Endothelial cell (in vitro differentiated cells): ENCODE results near the gene CLIP4. TPM values are rescaled to one million over a fixed set of nuclear protein-coding genes. Genes with fewer than 3 reads are reported as not detected.

Source experiments
- DNase-seq: peaks from one replicate; pipeline ENCODE4 v3.0.0; 2021; ENCODE audit warnings: low spot score
- H3K27ac Mint-ChIP-seq: one replicate; pipeline ENCODE4 v1.8.0; 2021; ENCODE audit warnings: mixed read lengths, inconsistent platforms; ENCODE audit not compliant: unreplicated experiment
- H3K27me3 Mint-ChIP-seq: one replicate; pipeline ENCODE4 v1.8.0; 2021; ENCODE audit warnings: mild to moderate bottlenecking, moderate library complexity, mixed read lengths, inconsistent platforms; ENCODE audit not compliant: unreplicated experiment
- H3K36me3 Mint-ChIP-seq: one replicate; pipeline ENCODE4 v1.8.0; 2021; ENCODE audit warnings: mild to moderate bottlenecking, low read depth, mixed read lengths, inconsistent platforms; ENCODE audit not compliant: unreplicated experiment
- H3K4me1 Mint-ChIP-seq: one replicate; pipeline ENCODE4 v1.8.0; 2021; ENCODE audit warnings: mild to moderate bottlenecking, mixed read lengths, inconsistent platforms; ENCODE audit not compliant: unreplicated experiment
- H3K4me3 Mint-ChIP-seq: one replicate; pipeline ENCODE4 v1.8.0; 2021; ENCODE audit warnings: mild to moderate bottlenecking, mixed read lengths, inconsistent platforms; ENCODE audit not compliant: unreplicated experiment
- H3K9me3 Mint-ChIP-seq: one replicate; pipeline ENCODE4 v1.8.0; 2021; ENCODE audit warnings: mixed read lengths, inconsistent platforms; ENCODE audit not compliant: unreplicated experiment
- total RNA-seq: library from RNA; stranded (reverse); fragmentation: NEBNext Ultra II Directional; extraction: Animal tissue kit (Norgen Biotek cat#: 25700); gene quantifications from one replicate; pipeline ENCODE4 v1.2.1, GENCODE V29; 2021; ENCODE audit not compliant: unreplicated experiment
- TF ChIP-seq, protein P1 (sequence below): fragments of 200-600 bp; sonication (generic); IDR thresholded peaks from one replicate; pipeline ENCODE4 v1.5.0; 2021; ENCODE audit warnings: antibody characterized with exemption; ENCODE audit not compliant: unreplicated experiment

The CLIP4 gene
- total RNA-seq, 1 donor from 2014 or later, result 0.46 TPM

DNA sequence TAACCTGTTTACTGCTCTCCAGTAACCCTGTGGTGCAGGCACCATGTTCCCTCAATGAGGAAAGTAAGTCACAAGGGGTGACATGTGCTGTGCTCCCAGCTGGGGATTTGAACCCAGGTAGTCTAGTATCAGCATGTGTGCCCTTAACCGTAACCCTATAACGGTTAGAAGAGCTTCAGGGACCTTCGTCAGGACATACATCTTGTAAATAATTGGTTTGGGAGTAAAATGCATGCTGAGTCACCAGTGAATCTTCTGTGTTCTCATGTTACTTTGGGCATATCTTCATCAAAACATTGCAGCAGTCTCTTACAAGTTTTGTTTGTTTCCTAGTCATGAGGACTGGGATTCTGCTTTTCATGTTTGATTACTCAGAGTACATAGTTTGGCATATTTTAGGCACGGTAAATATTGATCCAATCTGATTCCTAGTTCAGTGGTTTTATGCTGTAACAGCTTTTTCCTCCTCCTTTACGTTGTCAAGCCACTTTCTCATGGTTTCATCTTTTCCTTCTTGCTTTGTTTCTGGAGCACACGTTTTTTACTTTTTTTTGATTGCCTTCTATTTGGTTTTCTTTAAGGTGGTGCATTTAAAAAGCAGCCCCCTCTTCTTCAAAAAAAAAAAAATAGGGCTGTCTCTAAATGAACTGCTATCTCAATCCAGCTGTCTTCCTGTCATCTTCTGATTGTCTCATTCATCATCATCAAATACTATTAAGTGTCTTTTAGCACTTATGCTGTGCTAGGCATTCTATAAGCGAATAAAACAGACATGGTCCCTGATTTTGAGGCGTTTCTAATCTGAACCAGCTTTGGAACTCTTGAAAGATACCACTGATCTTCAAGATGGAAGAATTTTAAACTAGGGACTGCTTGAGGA is 50.4 kb downstream of the CLIP4 start:
- TF ChIP-seq, protein P1, sequence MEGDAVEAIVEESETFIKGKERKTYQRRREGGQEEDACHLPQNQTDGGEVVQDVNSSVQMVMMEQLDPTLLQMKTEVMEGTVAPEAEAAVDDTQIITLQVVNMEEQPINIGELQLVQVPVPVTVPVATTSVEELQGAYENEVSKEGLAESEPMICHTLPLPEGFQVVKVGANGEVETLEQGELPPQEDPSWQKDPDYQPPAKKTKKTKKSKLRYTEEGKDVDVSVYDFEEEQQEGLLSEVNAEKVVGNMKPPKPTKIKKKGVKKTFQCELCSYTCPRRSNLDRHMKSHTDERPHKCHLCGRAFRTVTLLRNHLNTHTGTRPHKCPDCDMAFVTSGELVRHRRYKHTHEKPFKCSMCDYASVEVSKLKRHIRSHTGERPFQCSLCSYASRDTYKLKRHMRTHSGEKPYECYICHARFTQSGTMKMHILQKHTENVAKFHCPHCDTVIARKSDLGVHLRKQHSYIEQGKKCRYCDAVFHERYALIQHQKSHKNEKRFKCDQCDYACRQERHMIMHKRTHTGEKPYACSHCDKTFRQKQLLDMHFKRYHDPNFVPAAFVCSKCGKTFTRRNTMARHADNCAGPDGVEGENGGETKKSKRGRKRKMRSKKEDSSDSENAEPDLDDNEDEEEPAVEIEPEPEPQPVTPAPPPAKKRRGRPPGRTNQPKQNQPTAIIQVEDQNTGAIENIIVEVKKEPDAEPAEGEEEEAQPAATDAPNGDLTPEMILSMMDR, result no peak
- Mint-ChIP-seq H3K4me3 (no peak overlapping the region), H3K36me3 (no peaks in the 10 kb centered on the region), H3K9me3 (no peaks in the 10 kb centered on the region), H3K27ac (no peak overlapping the region), H3K4me1 (no peaks in the 10 kb centered on the region), H3K27me3 (no peaks in the 10 kb centered on the region)
- no peak for DNase-seq

DNA sequence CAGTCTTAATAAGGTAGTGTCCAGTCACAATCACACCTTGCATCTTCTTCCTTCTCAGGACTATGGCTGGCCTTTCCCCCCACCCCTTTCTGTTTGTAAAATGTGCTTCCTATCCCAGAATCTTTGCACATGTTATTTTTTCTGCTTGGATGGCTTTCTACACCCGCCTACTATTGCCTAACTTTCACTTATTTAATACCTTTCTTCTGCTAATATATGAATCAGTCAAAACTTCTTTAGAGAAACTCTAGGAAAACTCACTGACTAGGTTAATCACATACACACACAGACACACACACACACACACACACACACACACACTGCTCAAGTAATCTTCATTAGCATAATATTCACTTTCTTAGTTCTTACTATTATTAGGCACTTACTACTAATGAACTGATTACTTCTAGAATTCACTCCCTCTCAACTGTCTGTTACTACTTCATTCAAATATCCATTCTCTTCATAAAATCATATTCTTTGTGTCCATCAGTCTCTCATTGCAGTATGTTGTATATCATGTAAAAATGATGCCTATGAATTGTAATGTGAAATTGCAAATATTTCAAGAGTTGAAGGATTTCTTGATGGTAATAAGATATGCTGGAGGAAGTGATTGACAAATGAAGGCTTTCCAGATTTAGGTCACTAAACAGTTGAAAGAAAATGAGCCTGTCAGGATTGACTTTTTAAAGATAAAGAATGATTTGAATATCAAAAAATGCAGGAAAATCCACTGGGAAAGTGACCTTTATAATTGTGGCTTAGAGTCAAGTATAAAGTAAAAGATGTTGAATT is 51.2 kb downstream of the CLIP4 start:
- no peaks in the 10 kb centered on the region for H3K4me1 Mint-ChIP-seq
- H3K36me3 Mint-ChIP-seq, result no peaks in the 10 kb centered on the region
- H3K27me3 Mint-ChIP-seq, result no peaks in the 10 kb centered on the region
- H3K27ac Mint-ChIP-seq, result no peak overlapping the region
- H3K4me3 Mint-ChIP-seq, result no peak overlapping the region
- no peaks in the 10 kb centered on the region for H3K9me3 Mint-ChIP-seq
- DNase-seq, result no peak
- TF ChIP-seq, protein P1, result no peak

DNA sequence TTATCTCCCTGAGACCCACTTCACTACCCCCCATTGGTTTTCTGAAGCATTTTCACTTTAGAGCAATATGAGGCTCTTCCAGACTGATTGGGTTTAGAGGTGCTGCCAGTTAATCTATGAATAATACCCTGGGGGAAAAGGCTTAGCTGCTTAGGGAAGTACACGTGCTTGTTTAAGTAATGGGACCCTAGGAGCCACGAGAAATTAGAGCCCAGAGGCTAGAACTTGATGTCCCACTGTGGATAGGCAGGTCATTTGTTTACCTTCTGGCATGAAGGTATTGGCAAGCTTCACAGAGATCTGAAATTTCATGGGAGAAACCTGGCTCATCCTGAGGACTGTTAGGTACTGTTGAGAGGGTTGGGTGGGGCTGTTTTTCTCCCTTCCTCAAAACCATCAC is 59.7 kb downstream of the CLIP4 start:
- Mint-ChIP-seq H3K36me3 (no peaks in the 10 kb centered on the region), H3K4me3 (no peak overlapping the region), H3K27me3 (no peaks in the 10 kb centered on the region), H3K4me1 (no peaks in the 10 kb centered on the region), H3K27ac (no peak overlapping the region), H3K9me3 (no peaks in the 10 kb centered on the region)
- no peak for DNase-seq
- TF ChIP-seq, protein P1, result no peak

DNA sequence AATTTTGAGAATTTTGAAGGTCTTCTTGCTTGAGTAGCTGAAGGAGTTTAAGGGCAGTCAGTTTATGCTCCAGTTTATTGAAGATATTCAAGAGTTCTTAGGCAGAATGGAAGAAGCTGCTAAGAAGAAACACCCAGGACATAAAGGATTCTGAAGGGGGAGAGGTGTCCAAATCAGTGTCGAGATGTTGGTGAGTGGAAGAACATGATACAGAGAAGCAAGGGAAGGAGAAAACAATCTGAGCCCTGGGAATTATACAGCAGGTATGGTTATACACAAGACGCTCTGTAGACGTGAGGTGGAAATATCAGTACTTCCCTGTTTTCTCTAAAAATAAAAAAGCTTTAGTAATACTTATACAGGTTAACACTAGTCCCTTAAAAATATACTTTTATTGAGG is 60.1 kb downstream of the CLIP4 start:
- TF ChIP-seq, protein P1, result no peak
- H3K9me3 Mint-ChIP-seq, result no peaks in the 10 kb centered on the region
- H3K4me1 Mint-ChIP-seq, result no peaks in the 10 kb centered on the region
- no peaks in the 10 kb centered on the region for H3K36me3 Mint-ChIP-seq
- no peak for DNase-seq
- no peak overlapping the region for H3K4me3 Mint-ChIP-seq
- no peaks in the 10 kb centered on the region for H3K27me3 Mint-ChIP-seq
- no peak overlapping the region for H3K27ac Mint-ChIP-seq

DNA sequence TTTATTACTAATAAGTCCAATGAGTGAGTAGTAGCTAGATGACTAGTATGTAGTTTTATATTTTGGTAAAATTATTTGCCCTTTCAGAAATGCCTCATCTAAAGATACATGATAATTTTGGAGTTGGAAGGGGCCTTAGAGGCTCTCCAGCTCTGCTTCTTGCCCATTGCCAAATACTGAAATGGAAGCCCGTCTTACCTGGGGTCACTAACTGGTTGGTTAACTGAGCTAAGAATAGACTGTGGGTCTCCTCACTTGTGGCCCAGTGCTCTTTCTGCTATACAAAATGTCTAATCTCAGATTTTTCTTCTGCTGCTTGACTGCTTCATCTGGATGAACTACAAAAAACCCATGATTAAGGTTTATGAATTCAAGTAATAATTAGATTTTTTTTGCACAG is 67.1 kb downstream of the CLIP4 start:
- no peaks in the 10 kb centered on the region for H3K4me1 Mint-ChIP-seq
- H3K27me3 Mint-ChIP-seq, result no peaks in the 10 kb centered on the region
- no peaks in the 10 kb centered on the region for H3K36me3 Mint-ChIP-seq
- H3K4me3 Mint-ChIP-seq, result no peak overlapping the region
- no peaks in the 10 kb centered on the region for H3K9me3 Mint-ChIP-seq
- no peak overlapping the region for H3K27ac Mint-ChIP-seq
- no peak for DNase-seq
- TF ChIP-seq, protein P1, result no peak
